NCI-H2171 (cell line): Measurements from ENCODE around the gene FOLR2.

Experiments
- DNase-seq: peaks from one replicate; lab custom pipeline; 2025; lab: John Stamatoyannopoulos, UW

The FOLR2 gene

GRCh38 chr11:72229925-72230763, 13.6 kb downstream of the FOLR2 start:
- no peak for DNase-seq

GRCh38 chr11:72230764-72231365, 14.3 kb downstream of the FOLR2 start:
- no peak for DNase-seq

- no peak for DNase-seq
Measured at GRCh38 chr11:72231396-72232259, 15.0 kb downstream of the FOLR2 start.

GRCh38 chr11:72232260-72233055, 15.9 kb downstream of the FOLR2 start:
- no peak for DNase-seq

- no peak for DNase-seq
Measured at GRCh38 chr11:72233056-72233772, 16.6 kb downstream of the FOLR2 start.

- DNase-seq: no peak
Measured at GRCh38 chr11:72233773-72234513, 17.3 kb downstream of the FOLR2 start.

- DNase-seq: no peak
Measured at GRCh38 chr11:72234514-72234830, 17.9 kb downstream of the FOLR2 start.

- no peak for DNase-seq
Measured at GRCh38 chr11:72234920-72235319, 18.3 kb downstream of the FOLR2 start.

- DNase-seq: no peak
Measured at GRCh38 chr11:72235351-72236057, 18.9 kb downstream of the FOLR2 start.

- no peak for DNase-seq
Measured at GRCh38 chr11:72236083-72236697, 19.6 kb downstream of the FOLR2 start.

GRCh38 chr11:72236774-72237111, 20.1 kb downstream of the FOLR2 start:
- no peak for DNase-seq

GRCh38 chr11:72237112-72237931, 20.7 kb downstream of the FOLR2 start:
- DNase-seq: no peak

GRCh38 chr11:72238040-72238450, 21.5 kb downstream of the FOLR2 start:
- DNase-seq: no peak

- no peak for DNase-seq
Measured at GRCh38 chr11:72238492-72239312, 22.1 kb downstream of the FOLR2 start.

- no peak for DNase-seq
Measured at GRCh38 chr11:72239313-72239848, 22.8 kb downstream of the FOLR2 start.

GRCh38 chr11:72239849-72240460, 23.4 kb downstream of the FOLR2 start:
- no peak for DNase-seq
